DMS 273 treated with DMSO at 0.1 percent for 48 hours (cell line): ENCODE data around the gene IDS.
"Not testable (repeated sequence)": the region's sequence is repeated elsewhere in the genome, so short reads cannot be mapped to it uniquely, and the experiment has no call there.

ENCODE experiments used
- DNase-seq: peaks from one replicate; lab custom pipeline; 2025; lab: John Stamatoyannopoulos, UW

The IDS gene

GRCh38 chrX:149527705-149528104 is 22.6 kb upstream of the IDS start:
- DNase-seq = no peak

- not testable (repeated sequence) for DNase-seq
Observed at GRCh38 chrX:149526318-149527033, 21.4 kb upstream of the IDS start.

DNA sequence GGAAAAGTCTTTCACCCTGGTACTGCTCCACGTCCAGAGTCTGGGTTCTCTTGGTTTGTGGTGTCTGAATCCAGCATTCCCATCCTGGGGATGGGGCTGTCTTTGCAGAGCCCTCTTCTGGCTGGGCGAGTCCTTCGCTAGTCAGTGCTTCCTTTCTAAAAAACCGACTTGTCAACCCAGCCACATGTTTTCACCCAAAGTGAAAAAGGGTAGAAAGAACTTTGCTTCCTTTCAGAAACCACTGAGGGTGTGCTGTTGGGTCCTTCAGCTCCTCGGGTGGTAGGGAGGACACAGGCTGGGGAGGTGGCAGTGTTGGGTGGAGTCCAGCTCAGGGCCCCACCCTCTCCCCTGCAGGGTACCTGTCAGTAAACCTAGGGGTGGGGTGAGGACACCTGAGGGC is 20.8 kb upstream of the IDS start:
- DNase-seq = not testable (repeated sequence)

GRCh38 chrX:149525389-149525788 is 20.3 kb upstream of the IDS start:
- peak; percentile 50 for DNase-seq

- no peak for DNase-seq
Observed at GRCh38 chrX:149522916-149523315, 17.8 kb upstream of the IDS start.

GRCh38 chrX:149521438-149521837 is 16.3 kb upstream of the IDS start:
- DNase-seq = no peak

DNA sequence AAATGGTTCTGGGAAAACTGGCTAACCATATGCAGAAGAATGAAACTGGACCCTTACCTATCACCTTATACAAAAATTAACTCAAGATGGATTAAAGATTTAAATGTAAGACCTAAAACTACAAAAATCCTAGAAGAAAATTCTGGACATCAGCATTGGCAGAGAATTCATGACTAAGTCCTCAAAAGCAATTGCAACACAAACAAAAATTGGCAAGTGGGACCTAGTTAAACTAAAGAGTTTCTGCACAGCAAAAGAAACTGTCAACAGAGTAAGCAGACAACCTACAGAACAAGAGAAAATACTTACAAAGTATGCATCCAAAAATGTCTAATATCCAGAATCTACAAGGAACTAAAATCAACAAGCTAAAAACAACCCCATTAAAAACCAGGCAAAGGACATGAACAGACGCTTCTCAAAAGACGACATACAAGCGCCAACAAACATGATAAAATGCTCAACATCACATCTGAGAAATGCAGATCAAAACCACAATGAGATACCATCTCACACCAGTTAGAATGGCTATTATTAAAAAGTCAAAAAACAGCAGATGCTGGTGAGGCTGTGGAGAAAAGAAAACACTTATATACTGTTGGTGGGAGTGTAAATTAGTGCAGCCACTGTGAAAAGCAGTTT is 15.7 kb upstream of the IDS start:
- DNase-seq = not testable (repeated sequence)

DNA sequence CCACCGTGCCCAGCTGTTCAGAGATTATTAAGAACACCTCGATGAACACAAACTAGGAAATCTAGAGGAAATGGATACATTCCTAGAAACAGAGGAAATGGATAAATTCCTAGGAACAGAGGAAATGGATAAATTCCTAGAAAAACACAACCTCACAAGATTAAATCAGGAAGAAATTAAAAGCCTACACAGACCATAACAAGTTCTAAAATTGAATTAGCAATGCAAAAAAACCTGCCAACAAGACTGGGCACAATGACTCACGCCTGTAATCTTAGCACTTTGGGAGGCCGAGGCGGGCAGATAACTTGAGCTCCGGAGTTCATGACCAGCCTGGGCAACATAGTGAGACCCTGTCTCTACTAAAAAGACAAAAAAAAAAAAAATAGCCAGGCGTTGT is 13.1 kb upstream of the IDS start:
- DNase-seq = no peak

GRCh38 chrX:149517308-149517707 is 12.2 kb upstream of the IDS start:
- DNase-seq = no peak

DNA sequence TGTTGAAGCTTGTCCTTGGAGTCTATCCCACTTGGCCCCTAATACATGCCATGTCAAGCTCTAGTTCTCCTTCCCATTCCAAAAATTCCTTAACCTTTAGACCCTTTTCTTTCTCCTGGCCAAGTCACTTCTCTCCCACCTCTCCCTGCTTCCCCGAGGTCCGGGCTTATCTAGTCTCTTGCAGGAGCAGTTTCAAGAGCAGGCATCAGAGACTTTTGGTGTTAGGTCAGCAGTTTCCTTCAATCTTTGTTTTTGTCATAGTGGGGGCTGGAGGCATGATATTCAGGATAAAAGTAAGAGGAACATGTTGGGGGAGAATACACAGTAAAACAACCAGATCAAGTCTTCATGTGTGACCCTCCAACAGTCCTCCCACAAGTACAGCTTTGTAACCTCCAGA is 11.5 kb upstream of the IDS start:
- no peak for DNase-seq

- no peak for DNase-seq
Observed at GRCh38 chrX:149515954-149516602, 11.0 kb upstream of the IDS start.

- DNase-seq = no peak
Observed at GRCh38 chrX:149513825-149514428, 8.8 kb upstream of the IDS start.

DNA sequence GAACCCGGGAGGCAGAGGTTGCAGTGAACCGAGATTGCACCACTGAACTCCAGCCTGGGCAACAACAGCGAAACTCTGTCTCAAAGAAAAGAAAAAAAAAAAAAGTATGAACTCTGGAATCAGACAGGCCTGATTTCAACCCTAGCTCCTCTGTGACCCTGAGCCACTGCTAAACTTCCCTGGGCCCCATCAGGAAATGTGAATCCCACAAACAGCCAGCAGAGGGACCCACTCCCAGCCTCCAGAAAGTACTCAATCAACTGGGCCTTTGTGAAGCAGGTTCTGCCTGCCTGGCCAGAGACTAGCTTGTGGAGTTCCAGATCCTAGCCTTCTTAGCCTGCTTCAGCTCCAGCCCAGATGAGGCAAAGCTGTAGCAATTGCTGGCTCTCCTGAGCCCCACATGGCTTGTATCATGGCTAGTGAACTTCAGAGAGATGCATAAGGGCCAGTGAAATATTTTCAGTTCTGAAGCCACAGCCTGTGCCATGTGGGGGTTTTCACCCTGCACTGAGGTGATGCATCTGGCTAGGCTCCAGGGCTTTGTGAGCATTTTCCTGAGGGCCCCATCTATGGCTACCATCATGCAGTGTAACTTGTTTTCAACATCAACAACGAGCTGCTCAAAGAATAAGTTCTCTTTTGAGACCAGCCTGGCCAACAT is 7.2 kb upstream of the IDS start:
- peak; percentile 18 for DNase-seq

- no peak for DNase-seq
Observed at GRCh38 chrX:149511081-149511480, 6.0 kb upstream of the IDS start.

GRCh38 chrX:149510386-149510785 is 5.3 kb upstream of the IDS start:
- no peak for DNase-seq

DNA sequence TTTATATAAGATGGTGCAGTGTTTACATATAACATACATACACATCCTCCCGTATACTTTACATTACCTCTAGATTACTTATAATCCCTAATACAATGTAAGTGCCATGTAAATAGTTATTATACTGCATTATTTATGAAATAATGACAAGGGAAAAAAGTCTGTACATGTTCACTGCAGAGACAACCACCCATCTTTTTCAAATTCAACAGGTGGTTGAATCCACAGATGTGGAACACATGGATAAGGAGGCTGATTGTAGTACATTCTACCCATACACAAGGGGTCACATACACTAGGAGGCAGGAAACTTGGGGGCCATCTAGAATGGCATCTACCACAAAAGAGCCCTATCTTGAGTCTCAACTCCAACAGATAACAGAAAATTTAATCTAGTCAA is 3.4 kb upstream of the IDS start:
- no peak for DNase-seq

DNA sequence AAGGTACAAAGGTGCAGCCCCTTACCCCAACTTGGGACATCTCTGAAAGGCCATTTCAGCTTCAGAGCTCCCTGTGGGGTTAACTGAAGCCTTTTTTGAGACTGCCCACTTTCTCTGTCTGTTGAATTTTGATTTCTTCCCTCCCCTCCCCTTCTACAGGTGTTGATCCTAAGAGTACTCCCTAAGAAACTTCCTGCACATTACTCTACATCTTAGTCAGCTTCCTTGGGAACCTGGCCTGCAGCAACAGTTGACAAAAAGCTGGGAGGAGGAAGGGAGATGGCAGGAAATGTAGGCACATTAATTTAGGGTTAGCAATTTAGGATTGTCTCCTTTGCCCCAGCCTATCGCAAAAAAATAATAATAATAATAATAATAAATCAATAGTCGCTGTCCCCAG is 1.2 kb upstream of the IDS start:
- DNase-seq = no peak

DNA sequence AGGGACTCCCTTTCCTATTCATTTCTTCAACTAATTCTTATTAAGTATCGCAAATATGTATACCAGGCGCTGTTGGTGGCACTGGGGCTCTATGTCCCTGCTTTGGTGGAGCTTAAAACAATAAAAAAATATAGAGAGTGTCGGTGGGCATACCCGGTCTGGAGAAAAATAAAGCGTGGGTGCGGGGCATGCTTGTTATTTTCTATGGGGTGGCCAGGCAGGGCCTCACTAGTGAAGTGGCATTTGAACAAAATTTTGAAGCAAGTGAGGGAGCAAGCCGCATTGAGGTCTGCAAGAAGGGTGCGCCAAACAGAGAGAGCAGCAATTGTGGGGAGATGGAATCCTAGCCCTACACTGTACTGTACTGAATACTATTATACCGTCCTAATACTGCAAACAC is 565 bp upstream of the IDS start:
- DNase-seq = no peak

DNA sequence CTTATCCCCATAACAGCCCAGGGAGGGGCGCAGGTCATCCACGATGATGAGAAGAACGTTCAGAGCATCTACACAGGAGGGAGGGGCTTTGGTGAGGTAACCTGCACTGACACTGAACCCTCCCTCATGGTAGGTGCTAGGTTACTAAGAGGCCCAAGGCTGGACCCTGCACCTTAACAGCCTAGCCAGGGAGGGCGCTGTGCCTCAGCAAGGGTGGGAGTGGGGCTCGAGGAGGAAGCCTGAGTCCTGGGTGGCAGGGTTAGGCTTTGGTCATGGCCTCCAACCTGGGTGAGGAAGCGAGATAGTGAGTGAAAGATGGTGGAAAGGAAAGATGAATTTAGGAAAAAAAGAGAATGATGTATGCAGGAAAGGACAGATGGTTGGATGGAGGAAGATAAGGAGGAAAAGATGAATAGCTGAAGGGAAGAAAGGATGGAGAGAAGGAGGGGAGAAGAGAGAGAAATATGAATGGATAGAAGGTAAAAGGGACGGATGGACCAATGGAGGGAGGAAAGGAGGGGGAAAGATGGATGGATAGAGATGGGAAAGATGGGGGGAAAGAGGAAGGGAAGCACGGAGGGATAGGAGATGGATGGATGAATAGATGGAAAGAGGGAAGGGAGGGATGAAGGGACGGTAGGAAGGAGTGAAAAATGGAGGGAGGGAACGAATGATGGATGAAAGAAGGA is 736 bp downstream of the IDS start:
- no peak for DNase-seq

- DNase-seq = peak; percentile 12
Observed at GRCh38 chrX:149503446-149503845, 1.7 kb downstream of the IDS start.

- DNase-seq = not testable (repeated sequence)
Observed at GRCh38 chrX:149502923-149503322, 2.2 kb downstream of the IDS start.

GRCh38 chrX:149499766-149500165 is 5.3 kb downstream of the IDS start:
- DNase-seq = no peak
